Smooth muscle cell (in vitro differentiated cells): Measurements from ENCODE around the gene PCP2. TPM values are rescaled to one million over a fixed set of nuclear protein-coding genes. Genes with fewer than 3 reads are reported as not detected.

ENCODE experiments used
- DNase-seq: peaks from one replicate; lab custom pipeline; 2025; ENCODE audit not compliant: unreplicated experiment; lab: John Stamatoyannopoulos, UW
- H2AFZ ChIP-seq: fragments of 200-600 bp; sonication (generic); 2 replicates; pipeline ENCODE4 v1.6.0; 2016; ENCODE audit warnings: antibody characterized with exemption, low read depth, mild to moderate bottlenecking
- H3F3A ChIP-seq: fragments of 200-600 bp; sonication (generic); 2 replicates; pipeline ENCODE4 v1.6.0; 2017; ENCODE audit warnings: antibody characterized with exemption, low read depth
- H3K27ac ChIP-seq: fragments of 200-600 bp; sonication (generic); 2 replicates; pipeline ENCODE4 v1.5.1; 2016; ENCODE audit warnings: low read depth, mild to moderate bottlenecking
- H3K27me3 ChIP-seq: fragments of 200-600 bp; sonication (generic); 2 replicates; pipeline ENCODE4 v1.6.1; 2016; ENCODE audit warnings: low read depth, mild to moderate bottlenecking
- H3K36me3 ChIP-seq: fragments of 200-600 bp; sonication (generic); 2 replicates; pipeline ENCODE4 v1.5.1; 2016; ENCODE audit warnings: low read depth
- H3K4me1 ChIP-seq: fragments of 200-600 bp; sonication (generic); 2 replicates; pipeline ENCODE4 v1.5.1; 2016; ENCODE audit warnings: low read depth
- H3K4me2 ChIP-seq: fragments of 200-600 bp; sonication (generic); 2 replicates; pipeline ENCODE4 v1.6.0; 2016; ENCODE audit warnings: mild to moderate bottlenecking
- H3K4me3 ChIP-seq: fragments of 200-600 bp; sonication (generic); 2 replicates; pipeline ENCODE4 v1.5.1; 2016; ENCODE audit warnings: mild to moderate bottlenecking
- H3K79me2 ChIP-seq: fragments of 200-600 bp; sonication (generic); 2 replicates; pipeline ENCODE4 v1.6.0; 2016; ENCODE audit warnings: low read depth, mild to moderate bottlenecking
- H3K9ac ChIP-seq: fragments of 200-600 bp; sonication (generic); 2 replicates; pipeline ENCODE4 v1.6.0; 2016; ENCODE audit warnings: low read depth
- H3K9me3 ChIP-seq: fragments of 200-600 bp; sonication (generic); replicated peaks from 2 replicates; pipeline ENCODE4 v1.5.1; 2016; ENCODE audit warnings: low read depth
- H4K20me1 ChIP-seq: fragments of 200-600 bp; sonication (generic); 2 replicates; pipeline ENCODE4 v1.6.0; 2016; ENCODE audit warnings: low read depth
- CTCF ChIP-seq: fragments of 200-600 bp; sonication (generic); IDR thresholded peaks from 2 replicates; pipeline ENCODE4 v1.5.1; 2017; ENCODE audit warnings: borderline replicate concordance, mild to moderate bottlenecking, antibody characterized with exemption; ENCODE audit not compliant: insufficient read depth, poor library complexity, severe bottlenecking
- WGBS: methylation state at CpG from one replicate; pipeline ENCODE4 v1.1.7; 2016; ENCODE audit warnings: low lambda C conversion rate; 5-methylcytosine and 5-hydroxymethylcytosine counted together
- polyA plus RNA-seq: library from polyadenylated mRNA; unstranded; fragments of >200 nt; fragmentation: Nextera tagmentation; extraction: Ambion mirVana; gene quantifications from 2 replicates; pipeline ENCODE4 v1.2.1, GENCODE V29; 2016
- total RNA-seq: library from RNA; depleted of rRNA; stranded (reverse); fragments of >200 nt; gene quantifications from 2 replicates; pipeline ENCODE4 v1.2.3, GENCODE V29; 2014

Gene PCP2
- total and polyA plus RNA-seq, 2 experiments from 2014 or later = 0.35 TPM; not detected in 1

GRCh38 chr19:7597689-7598088 lies 35.8 kb downstream of the PCP2 start:
- H3K27ac ChIP-seq = no peak overlapping the region
- WGBS = 74% methylated on average over 9 of the region's 9 CpGs
- H3K9ac ChIP-seq = no peak overlapping the region
- no peak overlapping the region for H3K4me2 ChIP-seq
- no peak overlapping the region for H2AFZ ChIP-seq
- no peaks in the 10 kb centered on the region for H3K79me2 ChIP-seq
- peaks cover 4% of the 10 kb centered on the region for H3K4me1 ChIP-seq
- peaks cover 52% of the 10 kb centered on the region for H3K27me3 ChIP-seq
- peaks cover 12% of the 10 kb centered on the region for H4K20me1 ChIP-seq
- peaks cover 3% of the 10 kb centered on the region for H3F3A ChIP-seq
- H3K9me3 ChIP-seq = no peaks in the 10 kb centered on the region
- DNase-seq = no peak
- no peak for TF ChIP-seq CTCF
- no peak overlapping the region for H3K4me3 ChIP-seq
- no peaks in the 10 kb centered on the region for H3K36me3 ChIP-seq

- Histone ChIP-seq H2AFZ (no peak overlapping the region), H3K9me3 (no peaks in the 10 kb centered on the region), H3F3A (peaks cover 3% of the 10 kb centered on the region), H3K9ac (no peak overlapping the region), H3K4me3 (peak overlapping the region; percentile 49), H3K27me3 (peaks cover 52% of the 10 kb centered on the region), H4K20me1 (peaks cover 6% of the 10 kb centered on the region), H3K4me1 (peaks cover 4% of the 10 kb centered on the region), H3K36me3 (no peaks in the 10 kb centered on the region), H3K27ac (no peak overlapping the region), H3K79me2 (no peaks in the 10 kb centered on the region), H3K4me2 (peak overlapping the region; percentile 78)
- no peak for TF ChIP-seq CTCF
- 9% methylated on average over 30 of the region's 70 CpGs for WGBS
- no peak for DNase-seq
Observed at GRCh38 chr19:7596211-7596937, 37.1 kb downstream of the PCP2 start.

GRCh38 chr19:7595466-7596133 lies 37.9 kb downstream of the PCP2 start, which contains the start of gene CAMSAP3:
CAMSAP3 (plus strand) TSS chr19:7595863; CDS start chr19:7596003, 140 bp downstream.
- Histone ChIP-seq H3K36me3 (no peaks in the 10 kb centered on the region), H3K27me3 (peaks cover 52% of the 10 kb centered on the region), H3K79me2 (no peaks in the 10 kb centered on the region), H3K27ac (no peak within 1 kb of the TSS), H4K20me1 (peaks cover 6% of the 10 kb centered on the region), H2AFZ (no peak within 1 kb of the TSS), H3F3A (peaks cover 3% of the 10 kb centered on the region), H3K9me3 (no peaks in the 10 kb centered on the region), H3K4me1 (peaks cover 4% of the 10 kb centered on the region), H3K4me2 (peak within 1 kb of the TSS; percentile 83), H3K4me3 (peak within 1 kb of the TSS; percentile 52), H3K9ac (no peak within 1 kb of the TSS)
- DNase-seq = no peak
- TF ChIP-seq CTCF = no peak
- WGBS = 2% methylated on average over 55 of the region's 78 CpGs
